ENCODE measurements around the gene KATNAL2.
"Not testable (repeated sequence)": the region's sequence is repeated elsewhere in the genome, so short reads cannot be mapped to it uniquely, and the experiment has no call there.

KATNAL2 gene

DNA sequence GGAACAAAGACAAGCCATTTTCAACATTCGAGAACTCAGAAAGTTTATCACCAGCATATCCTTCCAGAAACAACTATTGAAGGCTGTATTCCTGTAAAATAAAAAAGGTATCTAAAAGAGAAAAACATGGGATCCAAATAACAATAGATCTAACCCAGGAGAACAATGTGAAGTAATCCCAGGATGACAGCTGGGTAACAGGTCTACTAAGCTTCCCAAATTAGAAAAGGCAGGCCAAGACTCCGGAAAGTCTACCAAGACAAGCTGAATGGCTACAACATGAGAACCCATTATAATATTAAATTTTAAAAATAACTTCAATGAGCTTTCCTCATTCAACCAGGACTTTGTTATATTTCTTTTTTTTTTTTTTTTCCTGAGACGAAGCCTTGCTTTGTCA, 6.5 kb upstream of the KATNAL2 start:
- TF ChIP-seq ZNF274 (IDR thresholded peaks at IDR 0.05; ENCODE audit: low read depth, low read length): no peak
- no peak overlapping the region for H3K4me3 ChIP-seq (ENCODE audit: low read length)

DNA sequence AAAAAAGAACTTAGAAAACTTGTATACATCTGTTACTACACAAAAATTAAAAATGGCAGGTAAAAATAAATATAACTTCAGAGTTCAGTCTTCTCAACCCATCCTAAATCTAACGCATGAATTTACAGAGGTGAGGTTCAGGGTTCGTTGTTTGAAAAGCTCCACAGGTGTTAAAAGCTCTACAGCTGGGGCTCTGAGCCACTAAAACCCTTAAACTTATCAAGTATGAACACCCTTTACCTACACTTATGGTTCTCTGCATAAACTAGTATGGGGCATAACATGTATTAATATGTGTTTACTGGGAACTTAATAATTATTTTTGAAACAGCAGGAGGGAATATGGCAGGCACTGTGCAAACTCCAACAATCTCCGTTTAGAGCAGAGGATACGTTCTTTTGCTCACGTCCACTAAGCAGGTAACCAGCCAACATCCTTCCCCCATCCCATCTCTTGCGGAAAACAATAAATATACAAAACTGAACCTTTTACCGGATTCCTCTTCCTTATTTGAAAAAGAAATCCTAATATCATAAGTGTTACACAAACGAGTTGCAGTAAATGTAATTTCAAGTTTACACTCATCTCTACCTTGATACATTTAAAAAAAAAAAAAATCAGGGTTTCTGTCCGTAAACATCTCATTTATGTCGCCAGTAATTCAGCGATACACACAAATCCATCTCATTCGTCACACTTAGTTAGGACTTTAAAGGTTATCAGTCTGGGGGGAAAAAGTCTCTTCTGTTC, 1.4 kb upstream of the KATNAL2 start:
- no peak for TF ChIP-seq ZNF274 (IDR thresholded peaks at IDR 0.05; ENCODE audit: low read depth, low read length)
- H3K4me3 ChIP-seq (ENCODE audit: low read length): peak overlapping the region; percentile 100

DNA sequence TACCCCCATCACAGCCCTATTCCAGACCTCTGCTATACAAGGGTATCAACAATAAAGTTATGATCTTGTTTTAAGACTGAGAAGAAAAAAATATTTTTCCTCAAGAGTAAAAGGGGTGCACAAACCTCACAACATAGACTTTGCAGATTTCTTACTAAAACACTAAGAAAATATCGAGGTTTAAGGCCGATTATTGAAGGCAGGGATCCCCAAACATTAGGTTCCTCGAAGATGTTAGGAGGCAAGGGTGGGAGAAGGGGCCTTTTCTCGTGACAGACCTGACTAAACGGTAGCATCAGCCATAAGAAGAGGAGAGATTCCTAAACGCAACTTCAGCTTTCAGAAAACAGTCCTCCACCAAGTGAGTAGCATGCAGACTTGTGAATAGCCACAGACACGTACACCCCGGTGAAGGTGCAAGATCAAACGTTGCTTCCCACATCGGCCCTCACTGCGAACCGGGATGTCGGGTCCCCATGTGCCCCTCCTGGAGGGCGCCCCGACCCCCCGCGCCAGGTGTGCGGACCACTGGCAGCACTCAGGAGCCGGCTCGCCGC, 773 bp upstream of the KATNAL2 start:
- TF ChIP-seq ZNF274 (IDR thresholded peaks at IDR 0.05; ENCODE audit: low read depth, low read length): no peak
- H3K4me3 ChIP-seq (ENCODE audit: low read length): peak overlapping the region; percentile 100

DNA sequence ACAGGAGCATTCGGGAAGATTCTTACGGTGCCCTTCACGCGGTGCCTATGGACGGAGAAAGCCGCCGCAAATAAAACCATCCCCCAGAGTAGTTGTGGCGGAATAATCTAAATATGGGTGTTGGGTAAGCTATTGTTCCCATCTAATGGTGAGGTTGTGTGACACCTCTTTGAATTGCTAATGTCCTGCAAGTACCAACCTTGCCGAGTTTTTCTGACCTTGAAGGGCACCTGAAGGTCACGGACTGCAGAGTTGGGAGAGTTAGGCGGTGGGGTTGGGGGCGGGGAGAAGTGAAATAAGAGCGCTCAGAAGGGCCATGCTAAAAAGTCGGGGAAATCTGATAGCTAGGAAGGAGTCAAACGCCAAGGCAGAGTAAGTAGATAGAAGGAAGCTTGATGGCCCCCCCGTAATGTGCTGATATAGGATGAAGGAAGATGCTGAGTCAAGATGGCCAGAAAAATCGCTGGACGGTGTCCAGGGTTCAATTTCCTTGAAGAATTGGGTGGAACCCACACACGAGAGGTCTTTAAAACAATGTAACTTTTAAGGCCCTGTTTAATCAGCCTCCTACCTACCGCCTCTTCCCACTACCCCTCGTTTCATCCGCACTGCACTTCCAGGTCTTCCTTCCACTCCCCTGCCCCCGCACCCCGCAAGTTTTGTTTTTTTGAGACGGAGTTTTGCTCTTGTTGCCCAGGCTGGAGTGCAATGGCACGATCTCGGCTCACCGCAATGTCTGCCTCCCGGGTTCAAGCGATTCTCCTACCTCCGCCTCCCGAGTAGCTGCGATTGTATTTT, 600 bp downstream of the KATNAL2 start:
- H3K4me3 ChIP-seq (ENCODE audit: low read length): peak overlapping the region; percentile 100
- no peak for TF ChIP-seq ZNF274 (IDR thresholded peaks at IDR 0.05; ENCODE audit: low read depth, low read length)

DNA sequence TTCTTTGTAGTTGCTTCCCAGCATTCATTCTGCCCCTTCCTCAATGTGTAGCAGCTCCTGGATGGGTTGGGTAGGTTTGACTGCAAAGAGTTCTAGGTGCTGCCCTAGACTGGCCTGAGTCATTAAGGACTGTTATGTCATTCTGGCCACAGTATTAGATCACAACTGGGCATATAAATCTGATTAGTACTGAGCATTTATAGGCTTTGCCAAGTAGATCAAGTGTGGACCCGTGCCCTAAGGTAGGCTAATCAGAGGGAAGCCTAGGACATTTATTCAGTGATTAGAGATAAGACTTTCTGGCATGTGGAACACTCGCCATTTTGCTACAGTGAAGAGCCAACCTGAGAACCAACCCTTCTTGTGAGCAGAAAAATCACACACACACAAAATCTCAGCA, 2.7 kb downstream of the KATNAL2 start:
- H3K4me3 ChIP-seq (ENCODE audit: low read length): no peak overlapping the region
- no peak for TF ChIP-seq ZNF274 (IDR thresholded peaks at IDR 0.05; ENCODE audit: low read depth, low read length)

DNA sequence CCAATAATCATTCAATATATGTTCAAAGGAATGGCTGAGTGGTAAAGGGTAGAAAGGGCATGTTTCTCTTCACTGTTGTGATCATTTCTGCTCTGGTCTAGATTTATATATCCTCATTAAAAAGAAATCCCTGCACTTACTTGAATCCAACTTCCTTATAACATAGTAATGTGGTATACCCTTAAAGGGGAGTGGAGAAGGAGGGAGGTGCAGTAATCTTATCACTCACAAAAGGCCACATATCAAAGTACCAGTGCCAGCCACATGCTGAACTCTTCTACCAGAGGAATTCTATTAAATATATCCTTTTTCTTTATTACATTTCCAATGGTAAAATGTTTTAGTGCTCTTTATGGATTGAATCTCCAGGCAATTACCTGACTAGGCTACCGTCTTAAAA, 3.3 kb downstream of the KATNAL2 start:
- TF ChIP-seq ZNF274 (IDR thresholded peaks at IDR 0.05; ENCODE audit: low read depth, low read length): no peak

DNA sequence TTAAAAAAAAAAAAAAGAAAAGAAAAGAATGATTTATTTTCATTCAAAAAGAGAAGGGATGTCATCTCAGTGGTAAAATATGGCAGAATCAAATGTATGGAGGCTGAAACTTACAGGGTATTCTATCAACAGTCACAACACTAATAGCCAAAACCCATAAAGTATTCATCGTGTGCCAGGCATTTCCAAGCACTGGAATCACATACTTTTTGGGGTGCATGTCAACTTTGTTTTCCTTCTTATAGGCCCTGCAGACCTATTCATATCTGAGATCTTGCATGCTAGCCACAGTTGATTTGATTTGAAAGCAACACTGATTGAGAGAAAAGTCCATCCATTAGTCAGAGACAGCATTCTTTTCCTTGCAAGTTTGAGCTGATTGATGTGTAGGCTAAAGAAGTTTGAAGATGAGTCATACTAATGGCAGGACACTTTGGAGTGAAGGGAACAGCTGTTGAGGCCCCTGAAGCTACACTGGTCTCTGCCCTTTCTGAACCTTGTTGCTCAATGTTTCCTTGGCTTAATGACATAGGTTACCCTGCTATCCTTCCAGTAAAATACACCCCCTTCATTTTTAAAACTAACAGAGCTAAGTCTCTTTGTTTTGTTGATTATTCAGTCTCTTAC, 22.0 kb downstream of the KATNAL2 start:
- TF ChIP-seq ZNF274 (IDR thresholded peaks at IDR 0.05; ENCODE audit: low read depth, low read length): no peak
- no peak overlapping the region for H3K4me3 ChIP-seq (ENCODE audit: low read length)

More for the DNA sequence above, 3.3 kb downstream of the KATNAL2 start:
- H3K4me3 ChIP-seq (ENCODE audit: low read length): no peak overlapping the region

DNA sequence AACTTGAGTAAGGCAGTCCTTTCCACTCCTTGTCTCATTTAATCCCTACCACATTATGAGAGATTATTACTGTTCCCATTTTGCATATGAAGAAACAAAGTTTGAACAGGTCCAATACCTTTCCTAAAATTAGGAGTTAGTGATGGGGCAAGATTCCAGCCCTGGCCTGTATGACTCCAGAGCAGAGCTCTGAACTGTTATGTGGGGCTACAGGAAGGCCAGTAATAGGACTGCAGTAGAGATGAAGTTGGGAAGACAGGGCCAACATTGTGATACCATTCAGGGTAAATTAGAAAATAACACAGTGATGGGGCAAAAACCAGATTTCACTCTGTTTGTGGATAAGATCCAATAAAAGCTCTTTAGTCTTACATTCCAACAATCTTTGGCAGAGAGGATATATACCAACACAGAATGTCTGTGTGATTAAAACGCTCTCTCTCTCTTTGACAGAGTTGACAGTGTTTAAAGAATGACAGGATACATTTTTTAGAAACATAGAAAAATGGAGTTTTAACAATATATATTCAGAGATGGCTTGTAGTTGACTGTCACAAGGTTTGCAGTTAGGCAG, 22.7 kb downstream of the KATNAL2 start:
- no peak for TF ChIP-seq ZNF274 (IDR thresholded peaks at IDR 0.05; ENCODE audit: low read depth, low read length)
- no peak overlapping the region for H3K4me3 ChIP-seq (ENCODE audit: low read length)

DNA sequence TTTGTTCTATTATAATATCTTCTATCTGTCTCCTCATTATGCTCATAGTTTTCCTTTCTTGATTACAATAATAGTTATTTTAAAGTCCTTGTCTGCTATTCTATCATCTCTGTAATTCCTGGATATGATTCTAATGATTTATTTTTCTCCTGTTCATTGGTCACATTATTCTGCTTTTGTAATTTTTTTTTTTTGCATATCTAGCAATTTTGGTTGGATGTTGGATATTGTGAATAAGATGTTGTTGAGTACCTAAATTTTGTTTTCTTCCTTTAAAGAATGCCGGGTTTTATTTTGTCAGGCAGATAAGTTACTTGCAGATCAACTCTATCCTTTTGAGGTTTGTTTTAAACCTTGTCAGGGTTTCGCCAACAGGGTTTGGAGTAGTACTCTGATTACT, 25.2 kb downstream of the KATNAL2 start:
- H3K4me3 ChIP-seq (ENCODE audit: low read length): no peak overlapping the region
- no peak for TF ChIP-seq ZNF274 (IDR thresholded peaks at IDR 0.05; ENCODE audit: low read depth, low read length)

DNA sequence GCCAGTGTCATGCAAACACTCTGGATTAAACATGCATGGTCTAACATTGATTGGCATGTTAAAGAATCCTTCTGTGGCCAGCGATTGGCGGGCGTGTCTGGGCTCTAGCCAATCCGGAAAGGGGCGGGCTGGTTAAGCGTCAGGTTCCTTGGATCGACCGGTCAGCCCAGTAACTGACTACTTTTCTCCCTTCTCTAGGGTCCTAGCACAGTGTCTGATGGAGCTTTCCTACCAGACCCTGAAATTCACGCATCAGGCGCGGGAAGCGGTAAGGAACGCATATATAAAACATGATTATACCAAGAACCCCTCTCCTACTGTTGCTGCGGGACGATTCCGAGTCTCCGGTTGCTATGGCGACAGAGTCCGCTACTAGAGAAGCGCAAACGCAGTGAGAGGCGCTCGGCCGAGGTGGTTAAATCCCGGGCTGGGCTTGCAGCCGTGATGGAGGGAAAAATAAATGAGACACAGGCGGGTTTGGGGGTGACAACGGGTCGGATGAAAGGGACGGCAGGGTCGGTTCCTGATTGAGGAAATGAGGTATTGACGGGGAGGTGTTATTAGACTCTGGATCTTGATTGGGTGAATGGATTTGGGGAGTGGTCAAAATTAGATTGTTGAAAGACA, 29.4 kb downstream of the KATNAL2 start:
- H3K4me3 ChIP-seq (ENCODE audit: low read length): peak overlapping the region; percentile 80
- TF ChIP-seq ZNF274 (IDR thresholded peaks at IDR 0.05; ENCODE audit: low read depth, low read length): no peak

DNA sequence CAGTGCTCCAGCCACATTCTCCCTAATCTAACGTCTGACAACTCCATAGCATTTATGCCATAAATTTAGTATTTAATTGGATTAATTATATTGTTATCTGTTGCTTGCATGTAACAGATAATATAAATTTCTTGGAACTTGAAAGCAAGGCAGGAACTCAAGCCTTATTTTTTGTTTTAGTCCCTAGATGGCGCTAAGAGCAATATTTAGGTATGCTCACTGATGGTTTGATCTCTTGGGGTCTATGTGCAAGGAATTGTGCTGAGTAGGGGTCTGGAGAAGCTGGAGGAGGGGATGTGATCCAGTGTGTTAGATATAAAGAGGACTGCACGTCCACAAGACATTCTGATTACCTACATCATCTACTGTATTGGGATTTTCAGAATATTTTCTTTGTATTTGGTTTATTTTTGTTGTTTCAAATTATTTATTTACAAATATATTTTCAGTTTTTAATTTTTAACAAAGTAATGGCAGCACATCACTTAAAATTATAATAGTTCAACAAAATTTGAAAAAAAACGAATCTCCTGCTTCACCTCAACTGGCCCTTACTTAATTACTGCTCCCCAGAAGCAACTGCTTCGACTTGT, 32.8 kb downstream of the KATNAL2 start:
- TF ChIP-seq ZNF274 (IDR thresholded peaks at IDR 0.05; ENCODE audit: low read depth, low read length): no peak
- H3K4me3 ChIP-seq (ENCODE audit: low read length): no peak overlapping the region

DNA sequence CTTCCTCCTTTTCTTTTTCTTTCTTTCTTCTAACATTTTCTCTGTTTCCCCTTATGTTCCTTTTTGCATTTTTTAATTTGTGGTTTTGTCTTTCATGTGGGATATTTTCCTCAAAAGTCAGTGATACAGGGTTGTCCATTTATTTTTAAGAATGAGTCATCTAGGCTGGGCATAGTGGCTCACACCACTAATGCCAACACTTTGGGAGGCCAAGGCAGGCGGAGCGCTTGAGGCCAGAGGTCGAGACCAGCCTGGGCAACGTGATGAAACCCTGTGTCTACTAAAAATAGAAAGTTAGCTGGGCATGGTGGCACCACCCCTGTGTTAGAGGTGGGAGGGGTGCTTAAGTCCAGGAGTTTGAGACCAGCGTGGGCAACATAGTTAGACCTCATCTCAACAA, 35.8 kb downstream of the KATNAL2 start:
- no peak for TF ChIP-seq ZNF274 (IDR thresholded peaks at IDR 0.05; ENCODE audit: low read depth, low read length)
- H3K4me3 ChIP-seq (ENCODE audit: low read length): no peak overlapping the region

DNA sequence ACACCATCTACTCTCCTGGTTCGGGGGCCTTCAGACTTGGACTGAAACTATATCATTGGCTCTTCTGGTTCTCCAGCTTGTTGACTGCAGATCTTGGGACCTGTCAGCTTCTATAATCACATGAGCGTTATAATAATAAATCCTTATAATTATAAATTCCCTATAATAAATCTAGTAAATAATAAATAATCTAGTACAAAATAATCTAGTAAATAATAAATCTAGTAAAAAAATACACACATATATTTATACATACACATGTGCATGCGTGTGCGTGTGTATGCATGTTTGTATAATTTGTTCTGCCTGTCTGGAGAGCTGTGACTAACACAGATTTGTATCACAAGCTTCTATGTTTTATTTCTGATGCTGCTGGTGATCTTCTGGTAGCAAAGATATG, 40.8 kb downstream of the KATNAL2 start:
- H3K4me3 ChIP-seq (ENCODE audit: low read length): no peak overlapping the region
- no peak for TF ChIP-seq ZNF274 (IDR thresholded peaks at IDR 0.05; ENCODE audit: low read depth, low read length)

DNA sequence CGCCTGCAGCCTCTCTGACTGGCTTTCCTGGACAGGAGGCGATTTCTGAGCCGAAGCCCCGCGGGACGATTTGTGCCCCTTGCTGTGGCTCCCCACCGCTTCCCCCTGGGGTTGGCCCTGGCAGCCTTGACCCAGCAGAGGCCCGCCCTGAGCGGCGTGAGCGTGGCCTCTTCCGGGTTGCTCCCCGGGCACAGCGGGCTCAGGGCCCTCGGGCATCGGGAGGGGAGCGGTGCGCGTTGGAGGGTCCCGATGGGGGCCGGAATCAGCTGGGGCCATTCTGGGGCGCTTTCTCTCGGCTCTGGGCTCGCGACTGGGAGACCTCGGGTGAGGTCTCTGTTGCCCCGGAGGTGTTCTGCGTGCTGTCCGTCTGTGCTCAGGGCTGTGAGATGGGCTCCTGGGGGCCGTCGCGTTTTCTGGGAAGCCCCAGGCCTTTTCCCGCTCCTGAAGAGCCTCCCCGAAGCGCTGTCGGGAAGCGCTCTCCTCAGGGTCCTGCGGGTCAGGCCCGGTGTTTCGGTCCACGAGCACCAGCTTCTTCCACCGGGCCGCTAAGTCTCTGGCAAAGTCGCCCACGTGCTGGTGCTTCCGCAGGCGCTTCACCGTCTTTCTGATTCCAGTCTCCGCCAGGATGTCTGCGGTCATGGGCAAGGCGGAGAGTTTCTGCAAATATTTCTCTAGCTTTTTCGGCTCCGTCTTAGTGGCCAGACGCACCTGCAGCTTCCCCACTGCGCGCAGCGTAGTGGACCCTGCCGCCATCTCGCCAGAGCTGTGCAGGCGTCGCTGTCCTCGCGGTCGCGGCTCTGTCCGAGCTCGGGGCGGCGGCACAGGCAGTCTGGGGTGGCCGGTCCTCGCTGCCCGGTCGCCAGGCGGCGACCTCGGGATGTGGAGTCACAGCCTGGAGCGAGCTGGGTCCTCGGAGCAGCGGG, 46.5 kb downstream of the KATNAL2 start:
- not testable (repeated sequence) for H3K4me3 ChIP-seq (ENCODE audit: low read length)

DNA sequence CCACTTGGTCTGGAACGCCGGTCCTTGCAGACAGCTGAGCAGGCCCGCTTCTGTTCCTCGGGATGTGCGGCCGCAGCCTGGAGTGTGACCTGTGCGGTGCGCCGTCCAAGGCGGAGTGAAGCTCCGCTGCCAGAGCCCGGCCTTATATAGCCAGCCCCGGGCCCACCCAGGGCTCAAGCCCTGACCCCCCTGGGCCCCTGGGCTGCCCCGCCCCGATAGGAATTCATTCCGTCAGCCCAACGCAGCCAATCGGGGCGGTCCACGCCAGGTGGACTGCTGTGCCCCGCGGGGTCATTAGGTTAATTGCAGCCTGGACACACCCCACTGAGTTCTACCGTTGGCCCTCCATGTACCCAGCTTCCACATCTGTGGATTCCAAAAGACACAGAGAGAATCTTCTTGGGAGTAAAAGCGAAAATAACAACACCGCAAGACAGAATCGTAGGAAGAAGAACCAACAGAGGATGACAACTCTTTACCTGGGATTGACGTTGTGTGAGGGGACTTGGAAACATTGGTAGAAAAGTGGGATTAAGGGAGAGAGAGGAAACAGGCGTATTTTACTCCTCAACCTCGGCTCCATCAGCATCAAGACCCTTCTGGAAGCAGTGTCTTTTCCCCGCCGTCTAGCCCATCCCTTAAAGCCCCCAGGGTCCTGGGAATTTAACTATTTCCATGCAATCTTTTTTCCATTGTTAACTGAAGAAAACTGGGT, 47.3 kb downstream of the KATNAL2 start:
- not testable (repeated sequence) for H3K4me3 ChIP-seq (ENCODE audit: low read length)

DNA sequence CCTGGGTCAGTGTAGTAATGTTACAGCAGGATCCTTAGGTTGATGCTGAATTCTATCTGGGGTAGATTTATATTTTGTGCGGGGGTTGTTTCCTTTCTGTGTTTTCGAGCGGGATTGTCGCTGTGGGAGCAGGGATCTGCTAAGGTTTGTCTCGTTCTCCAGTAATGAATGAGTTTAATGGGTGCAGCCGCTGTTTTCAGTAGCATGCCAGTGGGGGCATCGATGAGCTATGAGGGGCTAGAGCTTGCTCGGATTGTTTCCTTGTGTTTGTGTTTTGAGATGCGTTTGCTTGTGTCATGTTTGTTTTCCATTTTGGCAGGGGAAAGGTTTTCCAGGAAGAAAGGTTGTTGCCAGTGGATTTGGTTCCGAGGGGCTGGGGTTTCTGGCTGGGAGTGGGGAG, 48.9 kb downstream of the KATNAL2 start:
- not testable (repeated sequence) for H3K4me3 ChIP-seq (ENCODE audit: low read length)

DNA sequence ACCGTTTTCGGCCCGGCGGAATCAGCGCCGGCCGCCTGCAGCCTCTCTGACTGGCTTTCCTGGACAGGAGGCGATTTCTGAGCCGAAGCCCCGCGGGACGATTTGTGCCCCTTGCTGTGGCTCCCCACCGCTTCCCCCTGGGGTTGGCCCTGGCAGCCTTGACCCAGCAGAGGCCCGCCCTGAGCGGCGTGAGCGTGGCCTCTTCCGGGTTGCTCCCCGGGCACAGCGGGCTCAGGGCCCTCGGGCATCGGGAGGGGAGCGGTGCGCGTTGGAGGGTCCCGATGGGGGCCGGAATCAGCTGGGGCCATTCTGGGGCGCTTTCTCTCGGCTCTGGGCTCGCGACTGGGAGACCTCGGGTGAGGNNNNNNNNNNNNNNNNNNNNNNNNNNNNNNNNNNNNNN, 52.1 kb downstream of the KATNAL2 start:
- H3K4me3 ChIP-seq (ENCODE audit: low read length): not testable (repeated sequence)

All from GM08714 (cell line).